Raji (cell line): ENCODE measurements around the gene CREBBP.

Experiments
- POLR2A ChIP-seq: IDR thresholded peaks from 2 replicates; pipeline ENCODE4 v1.6.1; 2011; ENCODE audit warnings: low read depth, low read length, control low read depth; ENCODE audit not compliant: insufficient read depth

The CREBBP gene

DNA sequence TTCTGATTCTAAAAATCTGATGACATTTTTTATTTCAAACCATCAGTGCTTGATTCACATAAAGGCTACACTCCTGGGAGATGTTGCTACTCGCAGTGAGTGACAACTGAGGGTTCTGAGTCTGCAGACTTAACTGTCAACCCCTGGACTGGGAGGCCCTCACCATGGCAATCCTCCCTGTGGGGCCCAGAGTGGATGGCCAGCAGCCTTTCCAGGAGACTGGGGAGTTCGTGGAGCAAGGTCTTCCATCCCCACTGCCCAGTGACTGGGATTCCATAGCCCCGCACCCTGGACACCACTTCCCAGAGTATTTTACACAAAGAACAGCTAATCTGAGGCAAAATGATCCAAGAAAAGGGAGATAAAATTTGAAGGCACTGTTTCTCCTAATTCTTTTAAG is 59.3 kb downstream of the CREBBP start:
- no peak for TF ChIP-seq POLR2A

- no peak for TF ChIP-seq POLR2A
Measured at GRCh38 chr16:3819746-3820724, 60.5 kb downstream of the CREBBP start.

DNA sequence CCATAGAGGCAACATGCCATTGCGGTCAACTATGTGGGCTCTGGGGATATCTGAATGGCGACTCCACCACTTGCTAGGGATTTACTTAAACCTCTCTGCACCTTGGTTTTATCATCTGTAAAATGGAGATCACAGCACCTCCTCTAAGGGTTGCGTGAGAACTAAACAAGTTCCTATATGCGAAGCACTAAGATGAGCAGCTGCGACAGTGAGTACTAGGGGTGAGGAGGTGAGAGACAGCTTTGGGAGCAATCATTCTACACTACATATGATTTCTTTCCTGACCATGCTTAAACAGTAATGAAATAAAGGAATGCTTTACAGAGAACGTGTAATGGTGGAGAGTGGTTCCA is 61.4 kb downstream of the CREBBP start:
- no peak for TF ChIP-seq POLR2A

- no peak for TF ChIP-seq POLR2A
Measured at GRCh38 chr16:3816326-3816725, 64.2 kb downstream of the CREBBP start.

DNA sequence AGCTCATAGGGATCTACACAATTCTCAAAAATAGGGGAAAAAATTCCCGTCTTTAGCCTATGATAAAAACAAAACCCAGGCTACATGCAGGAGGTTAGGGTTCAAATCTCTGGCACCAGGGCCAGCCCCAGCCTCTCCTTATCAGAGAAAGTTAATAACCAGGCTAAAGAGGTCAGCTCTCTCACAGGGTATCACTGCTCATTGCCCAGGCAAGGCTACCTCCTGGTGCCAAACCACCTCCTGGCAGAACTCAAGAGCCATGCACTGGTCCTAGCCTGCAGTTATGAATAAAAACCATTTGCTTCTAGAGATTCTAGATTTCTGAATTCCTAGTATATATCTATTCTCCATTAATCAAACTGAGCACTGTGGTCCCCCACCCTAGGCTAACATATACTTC is 65.8 kb downstream of the CREBBP start:
- no peak for TF ChIP-seq POLR2A

DNA sequence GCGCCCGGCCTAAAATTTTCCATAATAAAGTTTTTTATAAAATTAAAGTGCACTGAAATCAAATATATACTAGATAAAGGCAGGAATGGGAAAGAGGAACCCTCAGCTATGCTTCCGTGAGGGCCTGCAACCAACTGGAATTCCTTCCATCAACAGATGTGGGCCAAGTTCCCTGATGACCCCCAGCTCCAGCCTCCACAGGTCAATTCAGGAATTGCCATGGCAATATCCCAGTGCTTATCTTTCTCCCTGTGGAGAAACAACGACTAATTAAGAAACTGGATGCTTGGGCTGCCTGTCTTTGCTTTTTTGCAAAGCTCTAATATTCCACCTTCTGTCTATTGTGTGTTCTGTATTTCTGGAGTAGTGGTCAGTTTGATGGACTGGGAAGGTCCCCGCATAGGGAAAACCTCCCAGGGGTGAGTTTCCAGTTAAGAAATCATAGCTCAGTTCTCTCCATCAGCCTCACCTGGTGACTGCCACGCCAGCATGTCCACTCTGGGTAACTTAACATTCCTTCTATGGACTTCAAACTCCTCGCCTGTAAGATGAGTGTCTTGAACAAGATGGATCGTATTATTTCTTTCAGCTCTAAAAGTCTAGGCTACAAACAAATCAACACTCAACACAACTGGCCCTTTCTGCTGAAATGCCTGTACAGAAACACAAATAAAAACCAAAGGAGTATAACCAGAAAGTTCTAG is 67.9 kb downstream of the CREBBP start:
- TF ChIP-seq POLR2A = no peak

GRCh38 chr16:3810818-3811217 is 69.7 kb downstream of the CREBBP start:
- no peak for TF ChIP-seq POLR2A

DNA sequence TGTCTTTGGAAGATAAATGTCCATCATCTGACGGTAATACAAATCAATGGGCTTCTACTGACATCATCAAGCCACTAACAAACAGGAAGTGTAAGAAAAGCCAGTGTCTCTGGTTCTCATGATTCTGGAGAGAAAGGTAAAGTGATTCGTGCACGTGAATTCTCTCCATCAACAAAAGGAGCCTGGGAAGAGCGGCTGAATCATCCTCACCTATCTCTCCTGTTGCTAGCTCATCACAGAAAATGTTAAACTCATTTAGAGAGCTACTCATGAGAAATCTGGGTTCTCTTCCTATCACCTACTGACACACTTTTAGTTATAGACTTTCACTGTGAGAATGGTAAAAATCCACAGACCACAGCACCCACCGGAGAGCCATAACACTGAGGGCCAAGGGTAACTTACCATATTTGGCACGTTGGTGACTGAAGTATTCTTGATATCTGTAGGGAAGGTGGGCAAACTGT is 70.3 kb downstream of the CREBBP start:
- TF ChIP-seq POLR2A = no peak

DNA sequence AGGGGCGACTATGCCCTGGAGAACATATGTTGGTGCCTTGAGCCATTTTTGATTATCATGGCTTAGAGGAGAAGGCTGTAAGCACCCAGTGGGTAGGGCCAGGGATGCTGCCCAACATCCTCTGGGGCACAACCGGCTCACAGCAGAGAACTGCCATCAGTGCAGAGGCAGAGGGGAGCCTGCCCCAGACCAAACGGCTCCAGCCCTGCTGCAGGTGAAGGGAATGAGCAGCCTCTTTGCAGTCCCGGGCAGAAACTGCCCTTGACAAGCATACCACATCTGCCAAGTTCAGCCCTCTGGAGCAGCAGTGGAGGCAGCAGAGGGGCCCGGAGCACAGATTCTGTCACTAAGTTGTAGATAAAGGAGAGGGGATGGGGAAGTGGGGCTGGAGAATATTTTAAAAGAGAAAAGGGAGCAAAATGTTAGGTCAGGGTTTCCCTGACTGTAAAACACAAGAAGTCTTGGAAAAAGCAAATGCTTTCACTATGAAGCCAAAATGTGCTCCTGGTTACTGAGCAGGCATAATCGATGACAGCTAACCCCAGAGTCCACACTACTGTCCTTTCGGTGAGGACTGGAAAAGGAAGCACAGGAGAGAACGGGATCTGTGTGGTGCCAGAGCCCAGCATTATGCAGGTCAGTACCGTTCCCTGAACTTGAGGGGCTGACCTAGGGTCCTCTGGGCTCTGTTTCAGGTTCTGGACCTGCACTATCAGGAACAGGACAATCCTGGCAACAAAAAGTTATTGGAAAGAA is 72.0 kb downstream of the CREBBP start:
- TF ChIP-seq POLR2A = no peak

GRCh38 chr16:3807425-3808123 is 72.9 kb downstream of the CREBBP start:
- no peak for TF ChIP-seq POLR2A

- TF ChIP-seq POLR2A = no peak
Measured at GRCh38 chr16:3804426-3805016, 76.0 kb downstream of the CREBBP start.

DNA sequence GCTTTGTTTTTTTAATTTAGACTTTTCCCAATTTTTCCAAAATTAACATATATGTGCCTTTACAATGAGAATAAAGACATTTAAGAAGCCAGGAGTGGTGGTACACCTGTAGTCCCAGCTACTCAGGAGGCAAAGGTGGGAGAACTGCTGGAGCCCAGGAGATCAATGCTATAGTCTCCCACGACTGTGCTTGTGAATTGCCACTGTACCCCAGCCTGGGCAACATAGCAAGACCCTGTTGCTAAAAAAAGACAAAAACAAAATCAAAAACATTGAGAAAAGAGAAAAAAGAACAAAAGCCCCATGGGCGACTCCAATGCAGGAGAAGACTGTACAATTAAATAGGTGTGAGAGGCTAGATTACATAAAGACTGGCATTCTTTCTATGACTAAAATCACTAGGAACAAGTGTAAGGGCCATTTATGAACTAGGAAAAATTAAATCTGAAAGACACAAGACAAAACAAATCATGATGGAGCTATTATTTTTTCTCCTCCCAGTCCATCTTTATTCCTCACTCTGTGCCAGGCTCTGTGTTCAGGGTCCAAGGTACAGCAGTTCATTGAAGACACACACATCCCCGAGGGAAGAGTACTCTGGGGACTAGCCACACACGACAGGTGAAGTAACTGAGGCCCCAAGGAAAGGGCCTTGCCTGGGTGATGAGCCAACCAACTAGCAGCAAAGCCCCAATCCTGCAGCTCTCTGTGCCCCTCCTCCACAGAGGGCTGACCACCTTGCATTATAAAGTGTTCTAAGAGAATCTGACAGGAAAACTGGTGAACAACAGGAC is 79.8 kb downstream of the CREBBP start:
- no peak for TF ChIP-seq POLR2A

- TF ChIP-seq POLR2A = no peak
Measured at GRCh38 chr16:3800019-3800418, 80.5 kb downstream of the CREBBP start.

DNA sequence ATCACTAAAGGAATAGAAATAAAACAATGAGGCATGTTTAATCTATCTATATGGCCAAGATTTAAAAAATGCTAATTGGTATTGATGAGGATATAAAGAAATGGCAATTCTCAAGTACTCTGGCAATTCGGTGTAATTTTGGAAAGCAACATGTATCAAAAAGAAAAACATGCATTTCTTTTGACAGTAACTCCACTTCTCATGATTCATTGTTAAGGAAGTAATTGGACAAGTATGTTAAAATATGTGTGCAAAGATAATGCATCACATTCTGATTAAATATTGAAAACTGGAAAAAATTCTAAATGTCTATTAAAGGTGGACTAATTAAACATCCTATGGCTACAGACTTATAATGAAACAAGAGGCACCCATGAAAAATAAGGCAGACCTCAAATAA is 81.2 kb downstream of the CREBBP start:
- no peak for TF ChIP-seq POLR2A

- TF ChIP-seq POLR2A = no peak
Measured at GRCh38 chr16:3798838-3799237, 81.7 kb downstream of the CREBBP start.
